ENCODE measurements around the gene PKP2.
A peak's percentile ranks its signal among the peaks of the same experiment; 100 is the strongest.

Gene PKP2

GRCh38 chr12:32917094-32917611, 20.6 kb upstream of the PKP2 start:
- H3K4me1 ChIP-seq (ENCODE audit: control insufficient read depth, insufficient read depth, low read length), result no peaks in the 10 kb centered on the region
- H3K4me3 ChIP-seq (ENCODE audit: insufficient read depth, low read depth, low read length), result no peak overlapping the region
- H3K36me3 ChIP-seq (ENCODE audit: control insufficient read depth, insufficient read depth, low read length), result no peaks in the 10 kb centered on the region
- H3K9me3 ChIP-seq (ENCODE audit: control insufficient read depth, low read length), result no peaks in the 10 kb centered on the region
- H3K27ac ChIP-seq (ENCODE audit: insufficient read depth, low read depth, low read length, poor library complexity, severe bottlenecking), result no peak overlapping the region
- no peaks in the 10 kb centered on the region for H3K27me3 ChIP-seq (ENCODE audit: control insufficient read depth, insufficient read depth, low read length, poor library complexity, severe bottlenecking)

GRCh38 chr12:32907898-32908476, 11.4 kb upstream of the PKP2 start:
- Histone ChIP-seq H3K4me1 (ENCODE audit: control insufficient read depth, insufficient read depth, low read length) (no peaks in the 10 kb centered on the region), H3K36me3 (ENCODE audit: control insufficient read depth, insufficient read depth, low read length) (no peaks in the 10 kb centered on the region), H3K27ac (ENCODE audit: insufficient read depth, low read depth, low read length, poor library complexity, severe bottlenecking) (no peak overlapping the region), H3K27me3 (ENCODE audit: control insufficient read depth, insufficient read depth, low read length, poor library complexity, severe bottlenecking) (no peaks in the 10 kb centered on the region), H3K4me3 (ENCODE audit: insufficient read depth, low read depth, low read length) (no peak overlapping the region), H3K9me3 (ENCODE audit: control insufficient read depth, low read length) (no peaks in the 10 kb centered on the region)
- WGBS, 2 experiments, result 85 to 90% methylated on average over 8 of the region's 10 CpGs

- Histone ChIP-seq H3K27me3 (ENCODE audit: control insufficient read depth, insufficient read depth, low read length, poor library complexity, severe bottlenecking) (no peaks in the 10 kb centered on the region), H3K27ac (ENCODE audit: insufficient read depth, low read depth, low read length, poor library complexity, severe bottlenecking) (no peak overlapping the region), H3K4me3 (ENCODE audit: insufficient read depth, low read depth, low read length) (no peak overlapping the region), H3K9me3 (ENCODE audit: control insufficient read depth, low read length) (no peaks in the 10 kb centered on the region), H3K4me1 (ENCODE audit: control insufficient read depth, insufficient read depth, low read length) (no peaks in the 10 kb centered on the region), H3K36me3 (ENCODE audit: control insufficient read depth, insufficient read depth, low read length) (no peaks in the 10 kb centered on the region)
- WGBS, 2 experiments, result 66 to 70% methylated on average over 2 of the region's 2 CpGs
Observed at GRCh38 chr12:32907166-32907565, 10.6 kb upstream of the PKP2 start.

GRCh38 chr12:32906399-32907165, 10.0 kb upstream of the PKP2 start:
- no peaks in the 10 kb centered on the region for H3K4me1 ChIP-seq (ENCODE audit: control insufficient read depth, insufficient read depth, low read length)
- no peak overlapping the region for H3K27ac ChIP-seq (ENCODE audit: insufficient read depth, low read depth, low read length, poor library complexity, severe bottlenecking)
- H3K4me3 ChIP-seq (ENCODE audit: insufficient read depth, low read depth, low read length), result no peak overlapping the region
- no peaks in the 10 kb centered on the region for H3K9me3 ChIP-seq (ENCODE audit: control insufficient read depth, low read length)
- WGBS, 2 experiments, result 86 to 91% methylated on average over 8 to 9 of the region's 9 CpGs
- H3K27me3 ChIP-seq (ENCODE audit: control insufficient read depth, insufficient read depth, low read length, poor library complexity, severe bottlenecking), result no peaks in the 10 kb centered on the region
- H3K36me3 ChIP-seq (ENCODE audit: control insufficient read depth, insufficient read depth, low read length), result no peaks in the 10 kb centered on the region

- whole genome bisulfite sequencing, 2 experiments, result 80 to 89% methylated on average over 1 of the region's 1 CpG
- no peak overlapping the region for H3K4me3 ChIP-seq (ENCODE audit: insufficient read depth, low read depth, low read length)
- H3K27me3 ChIP-seq (ENCODE audit: control insufficient read depth, insufficient read depth, low read length, poor library complexity, severe bottlenecking), result no peaks in the 10 kb centered on the region
- no peaks in the 10 kb centered on the region for H3K9me3 ChIP-seq (ENCODE audit: control insufficient read depth, low read length)
- H3K27ac ChIP-seq (ENCODE audit: insufficient read depth, low read depth, low read length, poor library complexity, severe bottlenecking), result no peak overlapping the region
- no peaks in the 10 kb centered on the region for H3K36me3 ChIP-seq (ENCODE audit: control insufficient read depth, insufficient read depth, low read length)
- H3K4me1 ChIP-seq (ENCODE audit: control insufficient read depth, insufficient read depth, low read length), result no peaks in the 10 kb centered on the region
Observed at GRCh38 chr12:32903763-32904162, 7.2 kb upstream of the PKP2 start.

GRCh38 chr12:32903318-32903717, 6.7 kb upstream of the PKP2 start:
- Histone ChIP-seq H3K27ac (ENCODE audit: insufficient read depth, low read depth, low read length, poor library complexity, severe bottlenecking) (no peak overlapping the region), H3K4me1 (ENCODE audit: control insufficient read depth, insufficient read depth, low read length) (no peaks in the 10 kb centered on the region), H3K9me3 (ENCODE audit: control insufficient read depth, low read length) (no peaks in the 10 kb centered on the region), H3K27me3 (ENCODE audit: control insufficient read depth, insufficient read depth, low read length, poor library complexity, severe bottlenecking) (no peaks in the 10 kb centered on the region), H3K36me3 (ENCODE audit: control insufficient read depth, insufficient read depth, low read length) (no peaks in the 10 kb centered on the region), H3K4me3 (ENCODE audit: insufficient read depth, low read depth, low read length) (no peak overlapping the region)
- no CpG with 5 or more reads among the region's 1 CpG for WGBS, 2 experiments

GRCh38 chr12:32902287-32902997, 5.9 kb upstream of the PKP2 start:
- Histone ChIP-seq H3K4me1 (ENCODE audit: control insufficient read depth, insufficient read depth, low read length) (no peaks in the 10 kb centered on the region), H3K27ac (ENCODE audit: insufficient read depth, low read depth, low read length, poor library complexity, severe bottlenecking) (no peak overlapping the region), H3K4me3 (ENCODE audit: insufficient read depth, low read depth, low read length) (no peak overlapping the region), H3K36me3 (ENCODE audit: control insufficient read depth, insufficient read depth, low read length) (no peaks in the 10 kb centered on the region), H3K27me3 (ENCODE audit: control insufficient read depth, insufficient read depth, low read length, poor library complexity, severe bottlenecking) (peaks cover 5% of the 10 kb centered on the region), H3K9me3 (ENCODE audit: control insufficient read depth, low read length) (no peaks in the 10 kb centered on the region)
- 89 to 91% methylated on average over 4 of the region's 4 CpGs for WGBS, 2 experiments

- Histone ChIP-seq H3K27me3 (ENCODE audit: control insufficient read depth, insufficient read depth, low read length, poor library complexity, severe bottlenecking) (peaks cover 9% of the 10 kb centered on the region), H3K4me1 (ENCODE audit: control insufficient read depth, insufficient read depth, low read length) (no peaks in the 10 kb centered on the region), H3K27ac (ENCODE audit: insufficient read depth, low read depth, low read length, poor library complexity, severe bottlenecking) (no peak overlapping the region), H3K36me3 (ENCODE audit: control insufficient read depth, insufficient read depth, low read length) (no peaks in the 10 kb centered on the region), H3K9me3 (ENCODE audit: control insufficient read depth, low read length) (no peaks in the 10 kb centered on the region), H3K4me3 (ENCODE audit: insufficient read depth, low read depth, low read length) (no peak overlapping the region)
- 95 to 97% methylated on average over 4 of the region's 4 CpGs for WGBS, 2 experiments
Observed at GRCh38 chr12:32901553-32901952, 5.0 kb upstream of the PKP2 start.

GRCh38 chr12:32897687-32898573, 1.4 kb upstream of the PKP2 start:
- Histone ChIP-seq H3K27me3 (ENCODE audit: control insufficient read depth, insufficient read depth, low read length, poor library complexity, severe bottlenecking) (peaks cover 31% of the 10 kb centered on the region), H3K4me1 (ENCODE audit: control insufficient read depth, insufficient read depth, low read length) (no peaks in the 10 kb centered on the region), H3K36me3 (ENCODE audit: control insufficient read depth, insufficient read depth, low read length) (no peaks in the 10 kb centered on the region), H3K9me3 (ENCODE audit: control insufficient read depth, low read length) (no peaks in the 10 kb centered on the region), H3K4me3 (ENCODE audit: insufficient read depth, low read depth, low read length) (peak overlapping the region; percentile 60), H3K27ac (ENCODE audit: insufficient read depth, low read depth, low read length, poor library complexity, severe bottlenecking) (no peak overlapping the region)
- WGBS, 2 experiments, result 93% methylated on average over 10 of the region's 10 CpGs
